Stomach smooth muscle (tissue), 2 donors: ENCODE measurements around the gene FAM170A.

ENCODE experiments used
- H3K27ac ChIP-seq: one replicate; pipeline ENCODE4 v1.7.0; 2013; ENCODE audit warnings: mild to moderate bottlenecking, low read length, inconsistent platforms
- H3K27me3 ChIP-seq, 2 donors: one replicate each; pipeline ENCODE4 v1.7.0; 2013; ENCODE audit warnings: low read length in 2 of 2; ENCODE audit not compliant: insufficient read depth in 2 of 2, control insufficient read depth in 1 of 2
- H3K36me3 ChIP-seq, 2 donors: one replicate each; pipeline ENCODE4 v1.7.0; 2013; ENCODE audit warnings: low read length in 2 of 2; ENCODE audit not compliant: control insufficient read depth in 2 of 2, insufficient read depth in 2 of 2
- H3K4me1 ChIP-seq: one replicate; pipeline ENCODE4 v1.7.0; 2013; ENCODE audit warnings: low read length; ENCODE audit not compliant: control insufficient read depth, insufficient read depth
- H3K4me3 ChIP-seq, 2 donors: one replicate each; pipeline ENCODE4 v1.7.0; 2013; ENCODE audit warnings: low read length in 2 of 2
- H3K9ac ChIP-seq, 2 donors: one replicate each; pipeline ENCODE4 v1.7.0; 2013; ENCODE audit warnings: low read length in 2 of 2, mild to moderate bottlenecking in 1 of 2
- H3K9me3 ChIP-seq, 2 donors: one replicate each; pipeline ENCODE4 v1.7.0; 2013; ENCODE audit warnings: low read length in 2 of 2; ENCODE audit not compliant: control insufficient read depth in 2 of 2
- donor health status: healthy.
- donor health status: Pancreatic carcinoma.

FAM170A gene

GRCh38 chr5:119655061-119655460 is 25.7 kb downstream of the FAM170A start:
- Histone ChIP-seq H3K36me3 (no peaks in the 10 kb centered on the region), H3K27me3 (no peaks in the 10 kb centered on the region), H3K4me3 (no peak overlapping the region)

GRCh38 chr5:119656023-119656422 is 26.7 kb downstream of the FAM170A start:
- Histone ChIP-seq H3K27me3 (no peaks in the 10 kb centered on the region), H3K4me1 (no peaks in the 10 kb centered on the region), H3K27ac (no peak overlapping the region), H3K4me3 (no peak overlapping the region), H3K9me3 (no peaks in the 10 kb centered on the region), H3K36me3 (no peaks in the 10 kb centered on the region), H3K9ac (no peak overlapping the region)

More at GRCh38 chr5:119655061-119655460, 25.7 kb downstream of the FAM170A start:
- H3K27ac ChIP-seq = no peak overlapping the region
- H3K4me1 ChIP-seq = no peaks in the 10 kb centered on the region
- H3K9me3 ChIP-seq = no peaks in the 10 kb centered on the region
- no peak overlapping the region for H3K9ac ChIP-seq

- Histone ChIP-seq H3K36me3 (no peaks in the 10 kb centered on the region), H3K9me3 (peaks cover 7 to 9% of the 10 kb centered on the region in 2 donors), H3K27me3 (no peaks in the 10 kb centered on the region), H3K27ac (no peak overlapping the region), H3K9ac (no peak overlapping the region), H3K4me1 (no peaks in the 10 kb centered on the region), H3K4me3 (no peak overlapping the region)
Observed at GRCh38 chr5:119666542-119666941, 37.2 kb downstream of the FAM170A start.

DNA sequence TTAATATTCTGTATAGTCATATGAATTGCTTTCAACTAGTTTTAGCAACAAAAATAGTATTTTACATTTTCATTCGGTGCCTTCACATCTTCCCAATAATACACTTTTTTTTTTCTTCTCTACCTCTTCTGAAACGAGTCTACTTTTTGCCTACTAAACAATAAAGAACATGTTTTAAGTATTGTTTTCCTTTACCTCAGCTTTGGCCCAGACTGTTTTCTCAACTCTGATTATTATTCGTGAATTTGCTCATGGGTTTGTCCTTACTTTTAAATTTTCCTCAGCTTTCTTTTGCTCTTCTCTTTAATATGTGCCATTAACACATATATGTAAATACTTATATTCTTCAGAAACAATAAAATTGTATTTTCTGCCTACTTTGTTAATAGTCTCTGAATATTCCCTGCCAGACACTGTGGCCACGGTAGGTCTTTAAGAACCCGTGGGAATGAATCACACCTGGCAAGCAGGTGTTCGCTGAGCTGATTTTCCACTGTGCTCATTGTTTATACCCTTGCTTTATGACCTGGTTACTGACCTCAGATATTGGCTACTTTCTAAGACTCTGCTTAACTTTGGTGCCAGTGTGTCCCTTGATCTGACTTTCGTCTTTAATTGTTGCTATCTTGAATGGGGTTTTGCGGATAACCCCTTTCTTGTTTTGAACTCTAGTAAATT is 49.1 kb downstream of the FAM170A start:
- no peaks in the 10 kb centered on the region for H3K27me3 ChIP-seq
- H3K36me3 ChIP-seq = no peaks in the 10 kb centered on the region
- peaks cover 0 to 5% of the 10 kb centered on the region in 2 donors for H3K9me3 ChIP-seq
- H3K9ac ChIP-seq = no peak overlapping the region
- no peak overlapping the region for H3K27ac ChIP-seq
- no peaks in the 10 kb centered on the region for H3K4me1 ChIP-seq
- no peak overlapping the region for H3K4me3 ChIP-seq

GRCh38 chr5:119680080-119680479 is 50.7 kb downstream of the FAM170A start:
- Histone ChIP-seq H3K36me3 (no peaks in the 10 kb centered on the region), H3K27ac (no peak overlapping the region), H3K9me3 (peaks cover 0 to 5% of the 10 kb centered on the region in 2 donors), H3K9ac (no peak overlapping the region), H3K4me1 (no peaks in the 10 kb centered on the region), H3K4me3 (no peak overlapping the region), H3K27me3 (no peaks in the 10 kb centered on the region)

DNA sequence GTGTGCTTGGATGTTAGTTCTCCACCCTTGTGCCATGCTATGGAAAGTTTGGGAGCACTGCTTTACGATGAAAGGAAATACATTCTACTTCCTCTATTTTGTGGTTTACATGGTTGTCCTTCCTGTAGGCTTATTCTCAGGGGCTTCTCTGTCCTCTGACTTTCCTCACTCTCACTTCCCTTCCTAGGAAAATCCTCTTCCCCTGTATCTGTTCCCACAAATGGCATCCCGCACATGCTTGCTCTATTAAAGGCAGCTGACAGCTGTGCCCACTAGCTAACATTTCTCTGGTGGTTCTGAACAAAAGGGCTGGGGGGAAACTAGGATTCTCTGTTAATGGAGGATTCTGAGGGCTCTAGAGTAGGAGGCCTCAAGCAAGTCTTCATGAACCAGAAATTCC is 52.4 kb downstream of the FAM170A start:
- peaks cover 0 to 5% of the 10 kb centered on the region in 2 donors for H3K9me3 ChIP-seq
- no peaks in the 10 kb centered on the region for H3K36me3 ChIP-seq
- H3K4me1 ChIP-seq = no peaks in the 10 kb centered on the region
- H3K9ac ChIP-seq = no peak overlapping the region
- H3K27ac ChIP-seq = no peak overlapping the region
- H3K27me3 ChIP-seq = no peaks in the 10 kb centered on the region
- H3K4me3 ChIP-seq = no peak overlapping the region

DNA sequence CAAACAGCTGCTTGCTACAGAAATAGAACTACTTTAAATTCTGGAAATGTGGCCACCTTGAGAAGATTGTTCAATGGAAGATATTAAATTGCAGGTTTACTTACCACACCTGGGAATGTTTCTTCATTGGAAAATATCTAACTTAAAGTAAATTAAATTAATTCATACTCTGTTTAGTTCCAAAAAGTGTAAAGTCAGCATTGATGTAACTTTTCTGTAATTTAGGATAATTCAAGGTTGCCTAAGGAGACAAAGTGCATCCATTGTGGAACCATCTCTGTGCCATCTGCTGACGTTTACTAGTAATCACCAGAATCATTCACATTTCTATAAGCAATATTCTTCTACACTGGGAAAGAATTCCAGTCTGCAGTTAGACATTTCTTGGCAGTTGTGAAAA is 53.0 kb downstream of the FAM170A start:
- Histone ChIP-seq H3K27ac (no peak overlapping the region), H3K36me3 (no peaks in the 10 kb centered on the region), H3K4me3 (no peak overlapping the region), H3K4me1 (no peaks in the 10 kb centered on the region), H3K27me3 (no peaks in the 10 kb centered on the region), H3K9ac (no peak overlapping the region), H3K9me3 (peaks cover 0 to 5% of the 10 kb centered on the region in 2 donors)
